Activated T-cell treated with anti-CD3 and anti-CD28 coated beads, Interleukin-2, amount 50 U/mL, for 24 hours (primary cell): ENCODE measurements around the gene RTN4.

Source experiments
- DNase-seq: peaks from one replicate; pipeline ENCODE4 v3.0.0-alpha.2; 2020
- H3K27ac Mint-ChIP-seq: 2 replicates; pipeline ENCODE4 v1.8.0; 2020; ENCODE audit warnings: mild to moderate bottlenecking, mixed read lengths
- H3K27me3 Mint-ChIP-seq: 2 replicates; pipeline ENCODE4 v1.8.0; 2020; ENCODE audit warnings: mixed read lengths
- H3K36me3 Mint-ChIP-seq: 2 replicates; pipeline ENCODE4 v1.8.0; 2020; ENCODE audit warnings: low read depth, mixed read lengths
- H3K4me1 Mint-ChIP-seq: 2 replicates; pipeline ENCODE4 v1.8.0; 2020; ENCODE audit warnings: low read depth, mixed read lengths
- H3K4me3 Mint-ChIP-seq: 2 replicates; pipeline ENCODE4 v1.8.0; 2020; ENCODE audit warnings: mild to moderate bottlenecking, moderate library complexity, mixed read lengths
- H3K9me3 Mint-ChIP-seq: 2 replicates; pipeline ENCODE4 v1.8.0; 2020; ENCODE audit warnings: mixed read lengths

RTN4 gene

DNA sequence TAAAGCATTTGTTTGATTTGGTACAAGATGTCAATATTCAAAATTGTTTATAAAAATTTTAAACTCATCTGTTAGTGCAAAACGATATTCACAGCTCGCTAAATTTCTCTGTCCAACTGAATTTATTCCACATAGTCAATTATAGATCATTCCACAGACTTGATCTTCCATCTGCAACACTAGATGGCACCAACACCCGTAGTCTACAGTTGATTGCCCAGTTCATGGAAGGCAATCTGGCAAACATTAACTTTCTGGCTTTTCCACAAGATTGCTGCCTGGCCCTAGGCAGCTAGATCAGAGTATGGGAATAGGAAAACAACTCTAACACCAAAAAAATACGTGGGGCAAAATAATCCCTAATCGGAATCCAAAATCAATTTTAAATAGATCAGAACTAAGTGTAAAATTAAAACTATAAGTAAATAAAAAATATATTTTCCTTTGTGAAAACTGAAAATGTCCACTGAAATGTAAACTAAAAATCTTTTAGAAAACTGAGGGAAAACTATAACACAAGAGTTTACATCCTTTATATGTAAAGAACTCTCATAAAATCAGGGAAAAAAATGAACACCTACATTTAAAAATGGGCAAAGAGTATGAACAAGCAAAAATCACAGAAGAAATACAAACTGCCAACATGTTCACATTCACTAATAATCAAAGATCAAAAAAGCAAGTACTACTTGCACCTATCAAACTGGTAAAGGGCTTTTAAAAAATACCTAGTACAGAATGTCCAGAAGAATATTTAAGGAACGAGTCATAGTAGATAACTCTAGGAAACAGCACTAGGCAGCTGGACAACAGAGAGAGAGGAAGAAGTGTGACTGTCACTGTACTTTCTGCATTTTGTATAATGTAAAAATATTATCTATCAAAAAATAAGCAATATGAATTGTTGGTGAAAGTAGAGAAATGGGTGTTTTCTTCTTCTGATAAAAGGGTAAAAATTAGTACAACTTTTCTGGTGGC lies 35.0 kb downstream of the RTN4 start:
- Mint-ChIP-seq H3K9me3 (no peaks in the 10 kb centered on the region), H3K27ac (no peak overlapping the region), H3K27me3 (no peaks in the 10 kb centered on the region), H3K4me3 (no peak overlapping the region), H3K36me3 (peaks cover 23% of the 10 kb centered on the region), H3K4me1 (peaks cover 64% of the 10 kb centered on the region)
- no peak for DNase-seq

GRCh38 chr2:55013936-55014335 lies 36.3 kb downstream of the RTN4 start:
- H3K36me3 Mint-ChIP-seq: peaks cover 10% of the 10 kb centered on the region
- DNase-seq: no peak
- no peaks in the 10 kb centered on the region for H3K27me3 Mint-ChIP-seq
- H3K4me1 Mint-ChIP-seq: peaks cover 62% of the 10 kb centered on the region
- no peak overlapping the region for H3K27ac Mint-ChIP-seq
- no peaks in the 10 kb centered on the region for H3K9me3 Mint-ChIP-seq
- H3K4me3 Mint-ChIP-seq: no peak overlapping the region

- Mint-ChIP-seq H3K4me3 (no peak overlapping the region), H3K4me1 (peaks cover 57% of the 10 kb centered on the region), H3K27me3 (no peaks in the 10 kb centered on the region), H3K9me3 (no peaks in the 10 kb centered on the region), H3K27ac (peak overlapping the region; percentile 68), H3K36me3 (peaks cover 2% of the 10 kb centered on the region)
- no peak for DNase-seq
Observed at GRCh38 chr2:55012672-55013484, 37.4 kb downstream of the RTN4 start.

DNA sequence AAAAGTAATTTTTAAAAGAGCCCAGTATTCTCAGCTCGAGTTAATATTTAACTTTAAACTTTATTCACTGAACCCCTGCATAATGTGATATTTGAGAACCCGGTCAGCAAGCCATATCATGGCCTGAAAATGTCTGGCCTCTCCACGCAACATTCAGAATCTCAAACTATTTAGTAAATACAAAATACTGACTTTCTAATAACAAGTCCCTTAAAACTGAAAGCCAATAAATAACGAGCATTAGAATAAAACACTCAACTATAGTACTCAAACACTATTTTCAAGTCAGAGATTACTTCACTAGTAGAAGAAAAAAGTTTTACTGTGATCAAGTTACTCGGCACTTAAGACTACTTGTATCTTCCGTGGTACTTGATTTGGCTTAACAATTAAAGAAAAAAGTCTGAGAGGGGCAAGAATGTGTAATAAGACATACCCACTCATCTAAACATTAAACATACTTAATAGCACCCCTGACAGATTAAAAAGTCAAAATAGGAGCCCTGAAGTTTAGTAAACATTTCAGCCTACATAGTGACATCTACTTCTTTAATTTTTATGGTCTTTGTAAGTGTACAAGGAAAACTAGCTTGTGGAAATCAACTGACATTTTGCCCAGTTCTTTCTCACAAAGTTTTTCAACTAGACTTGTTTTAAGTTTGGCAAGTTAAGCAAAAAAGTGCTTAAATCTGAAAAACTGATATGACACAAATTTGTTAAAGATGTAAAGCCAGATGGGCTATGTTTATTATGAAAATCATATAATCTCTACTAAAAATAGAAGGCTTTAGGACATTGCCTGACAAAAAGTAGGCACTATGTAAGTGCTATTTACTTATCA lies 38.2 kb downstream of the RTN4 start:
- Mint-ChIP-seq H3K27ac (peak overlapping the region; percentile 34), H3K4me3 (no peak overlapping the region), H3K27me3 (no peaks in the 10 kb centered on the region), H3K9me3 (no peaks in the 10 kb centered on the region), H3K36me3 (no peaks in the 10 kb centered on the region), H3K4me1 (peaks cover 59% of the 10 kb centered on the region)
- DNase-seq: no peak

DNA sequence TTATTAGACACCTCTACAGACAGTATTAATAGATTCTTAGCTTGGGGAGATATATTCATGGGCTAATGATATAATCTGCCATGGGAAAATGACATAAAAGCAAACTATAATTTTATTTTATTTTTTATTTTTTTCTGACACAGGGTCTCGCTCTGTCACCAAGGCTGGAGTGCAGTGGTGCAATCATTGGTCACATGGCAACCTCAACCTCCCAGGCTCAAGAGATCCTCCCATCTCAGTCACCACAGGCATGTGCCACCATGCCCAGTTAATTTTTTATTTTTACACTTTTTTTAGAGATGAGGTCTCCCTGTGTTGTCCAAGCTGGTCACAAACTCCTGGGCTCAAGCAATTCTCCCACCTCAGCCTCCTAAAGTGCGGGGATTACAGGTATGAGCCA lies 39.3 kb downstream of the RTN4 start:
- Mint-ChIP-seq H3K4me1 (peaks cover 71% of the 10 kb centered on the region), H3K36me3 (no peaks in the 10 kb centered on the region), H3K4me3 (peak overlapping the region; percentile 76), H3K27ac (no peak overlapping the region), H3K9me3 (no peaks in the 10 kb centered on the region), H3K27me3 (no peaks in the 10 kb centered on the region)
- no peak for DNase-seq

DNA sequence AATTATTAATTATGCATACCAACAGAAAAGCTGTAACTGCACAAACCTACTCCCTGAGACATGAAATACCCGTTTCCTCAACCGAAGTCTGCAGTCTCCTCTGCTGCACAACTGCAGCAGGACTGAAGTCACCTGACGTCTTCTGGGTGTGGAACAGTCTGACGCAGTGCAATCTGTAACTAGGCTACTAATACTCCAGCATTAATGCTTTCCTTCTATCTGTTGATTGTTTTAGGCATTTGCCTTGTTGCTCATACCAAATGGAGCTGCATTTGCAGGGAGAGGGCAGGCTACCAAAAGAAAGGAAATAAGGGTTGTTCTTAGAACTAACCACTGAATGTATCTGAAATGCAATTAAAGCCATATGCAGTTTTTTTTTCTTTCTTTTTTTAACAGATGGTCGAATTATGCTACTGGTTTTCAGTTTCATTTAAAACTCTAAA lies 40.1 kb downstream of the RTN4 start:
- no peaks in the 10 kb centered on the region for H3K9me3 Mint-ChIP-seq
- no peaks in the 10 kb centered on the region for H3K27me3 Mint-ChIP-seq
- peak overlapping the region; percentile 76 for H3K4me3 Mint-ChIP-seq
- H3K4me1 Mint-ChIP-seq: peaks cover 71% of the 10 kb centered on the region
- peak; percentile 35 for DNase-seq
- no peaks in the 10 kb centered on the region for H3K36me3 Mint-ChIP-seq
- H3K27ac Mint-ChIP-seq: peak overlapping the region; percentile 80

GRCh38 chr2:55009277-55010060 lies 40.8 kb downstream of the RTN4 start:
- H3K36me3 Mint-ChIP-seq: no peaks in the 10 kb centered on the region
- H3K4me3 Mint-ChIP-seq: peak overlapping the region; percentile 76
- no peak for DNase-seq
- peaks cover 72% of the 10 kb centered on the region for H3K4me1 Mint-ChIP-seq
- peak overlapping the region; percentile 62 for H3K27ac Mint-ChIP-seq
- no peaks in the 10 kb centered on the region for H3K9me3 Mint-ChIP-seq
- H3K27me3 Mint-ChIP-seq: no peaks in the 10 kb centered on the region

- no peaks in the 10 kb centered on the region for H3K9me3 Mint-ChIP-seq
- no peaks in the 10 kb centered on the region for H3K27me3 Mint-ChIP-seq
Observed at GRCh38 chr2:55006306-55006705, 43.9 kb downstream of the RTN4 start.

DNA sequence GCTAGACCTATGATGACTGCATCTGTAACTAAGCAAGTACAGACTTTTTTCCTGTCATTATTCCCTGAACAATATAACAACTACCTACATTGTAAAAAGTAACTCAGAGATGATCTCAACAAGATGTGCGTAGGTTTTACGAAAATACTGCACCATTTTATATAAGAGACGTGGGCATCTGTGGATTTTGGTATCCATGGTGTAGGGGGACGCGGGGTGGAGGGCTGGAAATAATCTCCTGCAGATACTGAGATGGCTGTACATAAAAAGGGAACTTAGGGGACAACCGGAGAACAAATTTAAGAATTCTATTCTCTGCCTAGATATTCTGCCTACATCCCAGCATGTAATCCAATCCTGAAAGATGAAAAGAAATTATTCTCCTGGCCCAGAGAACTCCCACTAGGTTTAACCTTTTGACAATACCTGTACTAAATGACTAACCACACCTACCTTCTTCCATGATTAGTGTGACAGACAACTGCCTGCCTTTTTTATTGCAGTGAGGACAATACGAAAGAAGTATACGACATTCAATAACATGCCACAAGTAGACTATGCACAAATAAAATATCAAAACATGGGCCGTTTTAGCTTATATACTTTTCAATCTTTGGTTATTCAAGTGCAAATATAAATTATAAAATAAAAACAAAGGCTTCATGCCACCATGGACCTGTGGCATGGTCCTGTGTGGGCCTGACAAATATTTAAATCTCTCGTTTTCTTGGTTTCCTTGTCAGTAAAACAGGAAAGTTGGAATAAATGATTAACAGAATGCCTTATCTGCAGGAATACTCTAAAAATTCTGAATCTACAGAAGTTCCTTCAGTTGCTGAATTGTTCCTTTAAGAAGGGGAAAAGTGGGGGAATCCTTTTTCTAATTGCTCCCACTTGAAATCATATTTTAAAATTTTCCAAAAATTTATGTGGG lies 46.3 kb downstream of the RTN4 start:
- Mint-ChIP-seq H3K4me3 (no peak overlapping the region), H3K9me3 (no peaks in the 10 kb centered on the region), H3K36me3 (no peaks in the 10 kb centered on the region), H3K4me1 (peaks cover 68% of the 10 kb centered on the region), H3K27ac (no peak overlapping the region), H3K27me3 (no peaks in the 10 kb centered on the region)
- DNase-seq: no peak

More at GRCh38 chr2:55006306-55006705, 43.9 kb downstream of the RTN4 start:
- Mint-ChIP-seq H3K36me3 (no peaks in the 10 kb centered on the region), H3K4me3 (no peak overlapping the region), H3K4me1 (peaks cover 68% of the 10 kb centered on the region), H3K27ac (no peak overlapping the region)
- no peak for DNase-seq

DNA sequence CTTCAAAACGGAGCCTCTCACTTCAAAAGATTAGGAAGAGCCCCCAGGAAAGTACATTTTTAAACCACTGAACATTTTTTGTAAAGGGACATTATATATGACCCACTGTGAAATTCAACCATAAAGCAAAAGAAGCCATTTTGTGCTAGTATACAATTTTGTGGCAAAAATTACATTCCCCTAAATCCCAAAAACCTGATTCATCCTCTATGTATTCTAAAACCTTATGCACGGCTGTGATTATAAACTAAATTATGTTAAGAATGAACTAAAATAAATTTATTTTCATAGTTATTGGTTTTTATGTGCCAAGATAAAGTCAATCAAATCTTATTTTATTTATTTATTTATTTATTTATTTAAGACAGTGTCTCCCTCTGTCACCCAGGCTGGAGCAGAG lies 48.5 kb downstream of the RTN4 start:
- Mint-ChIP-seq H3K27me3 (no peaks in the 10 kb centered on the region), H3K9me3 (no peaks in the 10 kb centered on the region), H3K4me3 (no peak overlapping the region), H3K4me1 (peaks cover 74% of the 10 kb centered on the region), H3K36me3 (no peaks in the 10 kb centered on the region), H3K27ac (no peak overlapping the region)
- no peak for DNase-seq

DNA sequence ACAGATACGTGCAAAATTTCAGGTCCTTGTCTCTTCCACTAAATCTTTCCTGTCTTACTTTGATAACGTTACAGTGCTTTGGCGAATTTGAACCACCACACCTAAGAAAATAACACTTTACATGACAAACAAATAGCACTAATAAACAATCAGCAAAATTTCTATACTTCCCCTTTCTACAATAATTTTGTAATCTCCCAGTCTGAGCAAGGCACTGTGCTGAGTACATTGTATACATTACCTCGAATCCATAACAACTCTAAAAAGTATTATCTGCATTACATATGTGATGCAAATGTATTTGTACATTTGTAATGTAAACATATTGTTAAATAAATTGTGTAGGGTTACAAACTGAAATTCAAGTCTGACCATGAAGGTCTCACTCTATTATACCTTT lies 49.9 kb downstream of the RTN4 start:
- no peaks in the 10 kb centered on the region for H3K27me3 Mint-ChIP-seq
- no peaks in the 10 kb centered on the region for H3K9me3 Mint-ChIP-seq
- peaks cover 4% of the 10 kb centered on the region for H3K36me3 Mint-ChIP-seq
- no peak overlapping the region for H3K27ac Mint-ChIP-seq
- H3K4me1 Mint-ChIP-seq: peaks cover 75% of the 10 kb centered on the region
- no peak for DNase-seq
- H3K4me3 Mint-ChIP-seq: no peak overlapping the region

DNA sequence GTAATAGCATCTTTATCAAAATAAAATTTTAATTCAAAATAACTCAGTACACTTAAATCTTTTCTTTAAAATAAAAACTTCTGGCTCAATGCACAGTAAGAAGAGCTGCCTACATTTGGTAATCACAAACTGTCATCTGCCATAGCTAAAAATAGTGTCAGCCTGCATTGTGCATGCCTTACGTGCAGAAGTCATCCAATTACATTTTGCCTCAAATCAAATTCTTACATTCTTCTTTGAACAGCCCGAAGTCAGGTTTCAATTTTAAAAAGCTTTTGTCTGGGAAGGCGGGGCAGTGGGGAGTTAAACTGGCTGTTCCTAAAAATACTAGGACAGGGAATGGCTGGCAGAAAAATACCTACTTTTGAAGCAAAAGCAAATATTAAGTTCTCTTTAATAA lies 51.1 kb downstream of the RTN4 start:
- H3K9me3 Mint-ChIP-seq: no peaks in the 10 kb centered on the region
- no peak overlapping the region for H3K27ac Mint-ChIP-seq

DNA sequence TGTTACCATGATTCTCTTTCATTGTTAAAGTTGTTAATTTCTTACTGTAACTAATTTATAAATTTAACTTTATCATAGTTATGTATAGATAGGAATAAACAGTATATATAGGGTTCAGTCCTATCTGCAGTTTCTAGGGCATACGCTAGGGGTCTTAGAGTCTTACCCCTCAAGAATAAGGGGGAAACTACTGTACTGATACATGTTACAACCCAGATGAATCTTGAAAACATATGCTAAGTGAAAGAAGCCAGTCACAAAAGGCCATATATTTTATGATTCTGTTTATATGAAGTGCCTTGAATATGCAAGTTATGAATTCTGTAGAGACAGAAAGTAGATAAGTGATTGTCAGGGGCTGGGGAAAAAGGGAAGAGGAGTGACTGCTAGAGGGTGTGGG lies 52.4 kb downstream of the RTN4 start:
- Mint-ChIP-seq H3K27me3 (no peaks in the 10 kb centered on the region), H3K4me1 (peaks cover 77% of the 10 kb centered on the region), H3K36me3 (peaks cover 4% of the 10 kb centered on the region), H3K27ac (no peak overlapping the region), H3K4me3 (no peak overlapping the region), H3K9me3 (no peaks in the 10 kb centered on the region)
- DNase-seq: no peak

More for the DNA sequence above, 51.1 kb downstream of the RTN4 start:
- Mint-ChIP-seq H3K36me3 (peaks cover 4% of the 10 kb centered on the region), H3K27me3 (no peaks in the 10 kb centered on the region), H3K4me3 (no peak overlapping the region), H3K4me1 (peaks cover 79% of the 10 kb centered on the region)
- DNase-seq: no peak
